AG10803 (cell line): ENCODE data around the gene SCN4A.
"Not testable (repeated sequence)": the region's sequence is repeated elsewhere in the genome, so short reads cannot be mapped to it uniquely, and the experiment has no call there.

Experiments
- DNase-seq: peaks from one replicate; pipeline ENCODE4 v3.0.0; 2010; ENCODE audit warnings: low read depth
- H3K4me3 ChIP-seq: 2 replicates; pipeline ENCODE4 v1.5.1; 2011; ENCODE audit warnings: mild to moderate bottlenecking, low read length, control low read depth
- TF ChIP-seq, protein P1 (sequence below): conservative IDR thresholded peaks from 2 replicates; pipeline ENCODE4 v1.5.1; 2011; ENCODE audit warnings: mild to moderate bottlenecking, low read length, control low read depth, inconsistent platforms

Gene SCN4A

DNA sequence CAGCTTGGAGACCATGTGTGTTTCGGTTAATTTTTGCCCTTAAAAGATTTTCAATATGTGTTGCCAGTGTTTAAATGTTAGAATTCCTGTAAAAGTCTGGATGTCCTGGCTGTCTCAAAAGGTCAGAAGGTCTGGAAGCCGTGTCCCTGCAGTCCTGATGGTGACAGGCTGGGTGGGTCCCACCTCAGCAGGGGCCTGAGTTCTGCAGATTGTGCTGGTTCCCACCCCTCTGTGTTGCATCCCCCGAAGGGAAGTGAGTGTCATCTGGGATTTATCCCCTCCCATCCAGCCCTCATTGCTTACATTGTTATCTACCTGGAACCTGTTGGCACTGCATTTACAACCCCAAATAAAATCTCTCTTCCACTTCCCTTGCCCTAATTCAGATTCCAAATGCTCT lies 78.7 kb downstream of the SCN4A start:
- not testable (repeated sequence) for DNase-seq, H3K4me3 ChIP-seq

DNA sequence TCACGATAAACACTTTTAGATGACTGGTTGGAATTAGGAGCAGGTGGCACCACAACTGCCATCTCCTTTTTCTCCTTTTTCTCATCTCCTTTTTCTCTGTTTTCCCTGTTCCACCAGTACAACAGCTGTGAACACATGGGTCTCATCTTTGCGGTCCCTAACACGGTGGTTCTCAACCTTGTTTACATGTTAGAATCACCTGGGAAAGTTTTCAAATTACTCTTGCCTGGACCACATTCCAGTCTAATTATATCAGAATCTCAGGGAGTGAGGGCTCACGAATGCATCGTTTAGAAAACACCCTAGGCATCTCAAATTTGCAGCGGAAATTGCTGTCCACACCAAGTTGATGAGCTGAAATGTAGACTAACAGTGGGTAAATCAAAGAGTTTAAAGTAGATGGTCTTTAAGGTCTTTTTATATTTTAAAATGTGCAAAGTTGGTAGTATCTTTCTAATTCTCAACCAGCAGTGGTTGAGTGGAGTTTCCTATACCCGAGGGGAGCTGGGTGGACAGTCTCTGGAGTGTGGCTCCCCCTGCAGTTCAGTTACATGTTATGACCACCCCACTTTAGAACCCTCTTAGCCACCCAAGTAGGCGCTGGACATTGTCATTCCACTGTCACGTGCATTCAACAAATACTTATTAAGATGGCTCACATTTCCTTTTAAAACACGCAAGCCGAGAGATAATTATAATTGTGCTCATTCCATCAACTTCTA lies 80.2 kb downstream of the SCN4A start:
- not testable (repeated sequence) for H3K4me3 ChIP-seq, DNase-seq
- TF ChIP-seq, protein P1, sequence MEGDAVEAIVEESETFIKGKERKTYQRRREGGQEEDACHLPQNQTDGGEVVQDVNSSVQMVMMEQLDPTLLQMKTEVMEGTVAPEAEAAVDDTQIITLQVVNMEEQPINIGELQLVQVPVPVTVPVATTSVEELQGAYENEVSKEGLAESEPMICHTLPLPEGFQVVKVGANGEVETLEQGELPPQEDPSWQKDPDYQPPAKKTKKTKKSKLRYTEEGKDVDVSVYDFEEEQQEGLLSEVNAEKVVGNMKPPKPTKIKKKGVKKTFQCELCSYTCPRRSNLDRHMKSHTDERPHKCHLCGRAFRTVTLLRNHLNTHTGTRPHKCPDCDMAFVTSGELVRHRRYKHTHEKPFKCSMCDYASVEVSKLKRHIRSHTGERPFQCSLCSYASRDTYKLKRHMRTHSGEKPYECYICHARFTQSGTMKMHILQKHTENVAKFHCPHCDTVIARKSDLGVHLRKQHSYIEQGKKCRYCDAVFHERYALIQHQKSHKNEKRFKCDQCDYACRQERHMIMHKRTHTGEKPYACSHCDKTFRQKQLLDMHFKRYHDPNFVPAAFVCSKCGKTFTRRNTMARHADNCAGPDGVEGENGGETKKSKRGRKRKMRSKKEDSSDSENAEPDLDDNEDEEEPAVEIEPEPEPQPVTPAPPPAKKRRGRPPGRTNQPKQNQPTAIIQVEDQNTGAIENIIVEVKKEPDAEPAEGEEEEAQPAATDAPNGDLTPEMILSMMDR: peak; percentile 22

DNA sequence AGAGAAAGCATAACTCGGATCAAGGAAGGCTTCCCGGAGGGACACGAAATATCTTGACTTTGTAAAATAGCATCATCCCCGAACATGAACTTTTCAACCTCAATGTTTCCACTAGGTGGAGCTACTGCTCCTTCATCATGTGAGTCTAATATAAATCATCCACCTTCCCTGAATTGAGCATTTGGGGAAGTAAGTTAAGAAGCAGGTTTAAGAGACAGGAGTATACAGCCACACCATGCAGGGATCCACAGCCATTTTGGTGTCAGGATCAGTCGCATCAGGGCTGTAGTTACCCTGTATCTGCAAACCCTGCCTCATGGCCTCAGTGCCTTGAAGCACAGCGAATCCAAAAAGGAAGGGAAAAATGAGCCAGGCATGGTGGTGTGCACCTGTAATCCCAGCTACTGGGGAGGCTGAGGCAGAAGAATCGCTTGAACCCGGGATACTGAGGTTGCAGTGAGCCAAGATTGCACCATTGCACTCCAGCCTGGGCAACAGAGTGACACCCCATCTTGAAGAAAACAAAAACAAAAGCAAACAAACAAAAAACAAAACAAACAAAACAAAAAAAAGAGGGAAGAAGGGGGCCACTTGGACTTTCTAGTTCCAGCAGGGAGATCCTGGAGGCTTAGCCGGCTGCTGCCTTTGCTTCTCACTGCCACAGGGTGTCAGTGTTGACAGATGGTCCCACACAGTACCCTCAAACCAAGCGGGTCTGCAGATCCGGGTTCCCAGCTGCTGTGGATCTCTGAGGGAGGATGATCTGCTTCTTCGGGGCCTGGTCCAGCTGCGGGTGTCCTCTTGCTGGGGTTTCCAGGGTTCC lies 83.5 kb downstream of the SCN4A start:
- not testable (repeated sequence) for H3K4me3 ChIP-seq
- peak; percentile 43 for DNase-seq
- TF ChIP-seq, protein P1: peak; percentile 57
